Left cardiac atrium (tissue), 4 donors: ENCODE data around the gene GABBR1. TPM values are rescaled to one million over a fixed set of nuclear protein-coding genes. Genes with fewer than 3 reads are reported as not detected.
"Not testable (repeated sequence)": the region's sequence is repeated elsewhere in the genome, so short reads cannot be mapped to it uniquely, and the experiment has no call there.

Experiments
- ATAC-seq, 2 donors: fragments of 200-7000 bp; cut with Tn5 transposase; one replicate each; pipeline ENCODE4 v1.9.1; 2020; ENCODE audit warnings: mild to moderate bottlenecking in 2 of 2, moderate library complexity in 2 of 2
- DNase-seq: peaks from one replicate; pipeline ENCODE4 v3.0.0-alpha.2; 2020
- intact Hi-C, 2 donors: fragments of 100-400 bp; cut with DNase I; formaldehyde crosslinking; loops; one replicate each; pipeline versions ENCODE4 v1.14.1 to v1.15.1; 2022 to 2023
- long read RNA-seq: library from polyadenylated mRNA; unstranded; transcript quantifications from one replicate; pipeline ENCODE4 v2.0.0, GENCODE V29; 2021
- total RNA-seq, 2 donors: library from RNA; stranded (reverse); fragmentation: NEBNext Ultra II Directional; extraction: Animal tissue kit (Norgen Biotek cat#: 25700); gene quantifications; one replicate each; pipeline ENCODE4 v1.2.1, GENCODE V29; 2021
- donor health status: DM: no; HTN: yes; CAD: no.
- donor health status: DM: no; HTN: yes; CAD: no; lungs with severe emphysema.
- donor health status: DM: yes; HTN: yes; CAD: no.
- donor health status: Dilated cardiomyopathy.

GABBR1 gene
- total RNA-seq, result 10 to 100 TPM; 22.4 to 32.7 TPM
- long read RNA-seq, partial matches to known transcripts, result 3 of 12 reads
- long read RNA-seq, other reads (novel, unspliced or antisense), result 8 of 12 reads

DNA sequence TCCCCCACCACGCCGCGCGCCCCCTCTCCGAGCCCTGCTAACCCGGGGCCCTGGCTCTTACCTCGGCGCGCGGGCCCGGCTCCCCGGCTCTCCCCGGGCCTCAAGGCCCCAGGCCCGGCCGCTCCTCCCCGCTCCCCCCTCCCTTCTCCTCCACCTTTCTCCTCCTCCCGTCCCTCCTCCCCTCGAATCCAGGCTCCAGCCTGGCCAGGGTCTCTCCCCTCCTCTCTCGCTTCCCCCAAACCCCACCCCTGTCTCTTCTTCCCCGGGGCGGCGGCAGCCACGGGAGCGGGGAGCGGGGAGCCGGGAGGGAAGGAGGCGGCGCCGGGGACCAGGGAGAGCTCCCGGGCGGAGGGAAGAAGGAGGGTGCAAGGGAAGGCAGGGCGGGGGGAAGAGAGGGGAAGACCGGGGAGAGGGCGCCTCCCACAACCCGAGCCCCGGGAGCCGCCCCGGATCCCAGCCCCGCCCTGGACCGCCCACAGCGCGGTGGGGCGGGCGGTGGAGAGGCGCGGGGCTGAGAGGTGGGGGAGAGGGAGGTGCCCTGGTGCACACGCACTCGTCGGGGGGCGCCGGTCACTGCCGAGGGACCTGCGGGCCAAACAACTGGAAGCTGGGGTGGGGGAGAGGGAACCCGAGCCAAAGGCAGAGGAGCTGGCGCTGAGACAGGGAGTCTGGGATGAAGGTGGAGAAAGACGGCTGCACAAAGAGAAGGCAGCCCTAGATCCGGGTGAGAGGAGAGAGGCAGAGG lies at the start of gene GABBR1:
TSS of gene GABBR1 (minus strand) at position 395 of the 745 bp plus-strand sequence. CDS start 798 bp downstream, outside the sequence.
- ATAC-seq (peak; percentile 94 to 96), DNase-seq (peak; percentile 90)
- intact Hi-C loops, result no loop called here

DNA sequence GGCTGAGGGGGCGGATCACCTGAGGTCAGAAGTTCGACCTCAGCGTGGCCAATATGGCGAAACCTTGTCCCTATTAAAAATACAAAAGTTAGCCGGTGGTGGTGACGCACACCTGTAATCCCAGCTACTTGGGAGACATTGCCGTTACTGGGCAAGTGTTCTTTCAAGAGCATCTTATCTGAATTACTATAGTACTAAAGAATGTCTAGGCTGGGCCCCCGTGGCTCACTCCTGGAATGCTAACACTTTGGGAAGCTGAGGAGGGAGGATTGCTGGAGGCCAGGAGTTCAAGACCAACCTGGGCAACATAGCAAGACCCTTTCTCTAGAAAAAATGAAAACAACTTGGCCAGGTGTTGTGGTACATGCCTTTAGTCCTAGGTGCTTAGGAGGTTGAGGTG lies 48.8 kb upstream of the GABBR1 start:
- intact Hi-C loops, result no loop called here

DNA sequence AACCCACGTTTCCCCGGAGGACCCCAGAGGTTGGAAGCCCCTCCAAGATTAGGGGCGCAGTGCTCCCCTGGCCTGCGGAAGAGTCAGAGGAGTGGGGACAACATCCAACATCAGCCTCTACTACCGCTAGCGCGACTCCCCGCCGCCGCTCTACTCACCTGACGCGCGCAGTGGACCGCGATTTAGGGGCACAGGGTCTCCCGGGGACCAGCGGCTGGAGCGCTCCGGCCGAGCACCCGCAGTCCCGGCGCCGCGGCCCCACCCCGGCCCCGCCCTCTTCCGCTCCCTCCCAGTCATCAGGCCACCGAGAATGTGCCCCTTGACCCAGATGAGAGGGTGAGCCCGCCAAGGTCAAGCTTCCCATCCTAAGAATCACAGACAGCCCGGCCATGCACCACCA lies 47.9 kb upstream of the GABBR1 start, which contains the start of gene ZFP57:
TSS of gene ZFP57 (minus strand) at position 249 of the 400 bp plus-strand sequence. CDS start 4,149 bp downstream, outside the sequence.
- intact Hi-C loops, result no loop called here
- ATAC-seq, result no peak
- no peak for DNase-seq

More for the DNA sequence above, 48.8 kb upstream of the GABBR1 start:
- DNase-seq (no peak), ATAC-seq (no peak)

DNA sequence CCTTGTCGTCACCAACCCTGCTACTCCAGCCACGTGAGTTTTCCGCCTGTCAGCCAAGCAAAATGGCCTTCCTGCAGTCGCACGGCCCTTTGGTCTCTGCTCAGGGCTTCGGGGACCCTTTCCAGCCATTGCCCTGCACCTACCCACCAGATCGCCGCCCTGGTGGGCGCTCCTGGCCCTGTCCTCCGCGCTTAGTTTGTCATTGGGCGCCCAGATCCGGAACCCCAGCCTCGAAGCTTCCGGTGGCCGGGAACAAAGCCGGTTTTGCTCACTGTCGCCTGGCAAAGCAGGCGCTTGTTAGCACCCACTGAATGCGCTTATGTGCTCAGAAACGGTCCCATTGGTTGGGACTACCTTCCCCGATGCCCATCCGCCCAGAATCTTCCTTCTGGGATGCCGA lies 47.4 kb upstream of the GABBR1 start:
- ATAC-seq (no peak), DNase-seq (no peak)
- intact Hi-C loops, result no loop called here

DNA sequence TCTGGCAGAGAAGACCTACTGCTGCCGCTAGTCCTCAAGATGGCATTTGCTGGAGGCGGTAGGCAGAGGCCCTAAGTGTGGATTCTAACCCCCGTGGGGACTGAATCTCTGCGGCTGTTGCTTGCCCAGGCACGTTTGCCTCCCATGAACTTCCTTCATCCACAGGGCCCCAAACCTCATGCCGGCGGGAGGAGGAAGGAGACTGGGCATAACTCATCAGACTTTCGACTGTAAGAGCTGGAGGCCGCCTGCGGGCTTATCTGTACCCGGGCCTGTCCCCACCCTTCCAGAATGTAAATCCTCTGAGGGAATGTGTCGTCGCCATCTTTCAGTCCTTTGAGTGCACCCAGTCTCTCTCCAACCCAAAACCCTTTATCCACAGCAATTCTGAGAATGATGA lies 47.0 kb upstream of the GABBR1 start:
- DNase-seq, result no peak
- intact Hi-C loops, result no loop called here
- no peak for ATAC-seq

DNA sequence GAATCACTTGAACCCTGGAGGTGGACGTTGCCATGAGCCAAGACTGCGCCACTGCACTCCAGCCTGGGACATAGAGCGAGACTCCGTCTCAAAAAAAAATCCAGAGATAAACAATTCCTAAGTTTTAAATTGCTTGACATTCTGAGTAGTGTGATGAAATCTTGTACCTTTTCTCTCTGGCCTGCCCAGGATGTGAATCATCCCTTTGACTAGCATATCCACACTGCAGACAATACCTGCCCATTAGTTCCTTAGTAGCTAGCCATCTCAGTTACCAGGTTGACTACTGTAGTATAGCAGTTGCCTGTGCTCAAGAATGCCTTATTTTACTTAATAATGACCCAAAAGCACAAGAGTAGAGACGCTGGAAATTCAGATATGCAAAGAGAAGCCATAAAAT lies 45.1 kb upstream of the GABBR1 start:
- ATAC-seq, result no peak
- DNase-seq, result no peak
- intact Hi-C loops, result no loop called here

DNA sequence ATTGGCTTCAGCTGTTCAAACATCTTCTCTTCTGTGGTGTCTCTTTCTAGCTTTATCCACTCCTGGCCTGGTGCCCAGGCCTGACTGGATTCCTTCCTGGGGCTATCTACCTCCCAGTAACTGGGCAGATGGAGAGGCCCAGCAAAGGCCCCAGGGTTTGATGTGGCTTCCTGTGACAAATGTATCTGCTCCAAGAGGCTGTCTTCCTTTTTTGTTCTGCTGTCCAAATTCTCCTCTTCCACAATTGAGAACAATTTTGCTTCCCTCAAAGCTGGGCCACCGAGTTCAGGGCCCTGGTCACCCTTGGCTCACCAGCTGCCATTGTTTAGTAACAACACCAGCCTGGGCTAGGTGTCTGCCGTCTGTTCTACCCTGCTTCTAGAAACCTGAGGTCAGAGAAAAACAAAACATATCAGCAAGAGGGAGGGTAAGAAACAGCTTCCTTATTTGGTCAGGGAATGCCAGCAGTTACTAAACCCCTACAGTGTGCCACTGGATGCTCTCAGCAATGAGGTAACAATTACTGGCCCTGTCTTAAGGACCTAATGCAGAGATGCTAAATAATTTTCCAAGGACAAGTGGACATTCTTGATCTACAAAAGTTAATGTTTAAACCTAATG lies 44.1 kb upstream of the GABBR1 start:
- intact Hi-C loops, result no loop called here
- no peak for DNase-seq
- ATAC-seq, result peak in 1 of 2 donors; percentile 43

DNA sequence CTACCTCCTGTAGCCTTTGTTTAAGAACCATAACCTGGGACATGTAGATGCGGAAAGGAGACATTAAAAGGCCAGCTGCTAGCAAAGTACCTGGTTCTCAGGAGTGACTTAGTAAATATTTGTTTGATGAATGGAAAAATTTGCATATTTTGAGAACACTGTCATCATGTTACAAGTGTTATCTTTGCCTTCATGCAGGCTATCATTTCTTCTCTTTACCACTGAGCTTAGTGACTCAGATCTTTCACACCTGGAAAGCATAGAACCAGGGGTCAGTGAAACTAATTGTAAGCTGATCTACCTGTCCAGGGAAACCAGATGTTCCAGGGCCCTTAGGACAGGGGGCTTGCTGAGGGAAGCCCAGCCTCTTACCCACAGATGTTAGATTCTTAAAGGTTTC lies 42.6 kb upstream of the GABBR1 start:
- intact Hi-C loops, result no loop called here
- ATAC-seq (no peak), DNase-seq (no peak)

DNA sequence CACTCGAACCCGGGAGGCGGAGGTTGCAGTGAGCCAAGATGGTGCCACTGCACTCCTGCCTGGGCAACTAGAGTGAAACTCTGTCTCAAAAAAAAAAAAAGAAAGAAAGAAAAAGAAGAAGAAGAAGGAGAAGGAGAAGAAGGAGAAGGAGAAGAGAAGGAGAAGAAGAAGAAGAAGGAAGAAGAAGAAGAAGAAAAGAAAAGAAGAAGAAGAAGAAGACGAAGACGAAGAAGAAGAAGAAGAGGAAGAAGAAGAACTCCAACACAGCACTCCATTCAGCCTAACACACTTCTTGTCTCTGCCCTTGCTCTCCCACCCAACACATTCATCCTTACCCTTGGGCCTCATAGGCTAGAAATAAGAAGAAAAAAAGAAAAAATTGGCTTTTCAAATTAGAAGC lies 41.0 kb upstream of the GABBR1 start:
- intact Hi-C loops, result no loop called here
- DNase-seq (no peak), ATAC-seq (no peak)

DNA sequence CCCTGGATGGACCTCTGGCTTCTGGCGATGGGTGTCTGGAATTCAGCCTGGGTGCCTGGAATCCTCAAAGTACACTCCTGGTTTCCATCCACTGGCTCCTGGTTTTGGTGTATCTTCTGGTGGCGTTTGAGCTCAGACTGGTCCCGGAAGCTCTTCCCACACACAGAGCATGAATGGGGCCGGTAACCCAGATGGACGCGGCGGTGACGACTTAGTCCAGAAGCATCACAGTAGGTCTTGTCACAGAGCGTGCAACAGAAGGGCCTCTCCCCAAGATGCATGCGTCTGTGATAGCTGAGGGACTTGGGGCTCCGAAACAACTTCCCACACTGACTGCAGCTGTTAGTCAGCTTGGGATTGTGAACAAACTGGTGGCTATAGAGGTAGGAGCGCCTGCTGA lies 40.2 kb upstream of the GABBR1 start:
- DNase-seq (no peak), ATAC-seq (no peak)
- intact Hi-C loops, result no loop called here

DNA sequence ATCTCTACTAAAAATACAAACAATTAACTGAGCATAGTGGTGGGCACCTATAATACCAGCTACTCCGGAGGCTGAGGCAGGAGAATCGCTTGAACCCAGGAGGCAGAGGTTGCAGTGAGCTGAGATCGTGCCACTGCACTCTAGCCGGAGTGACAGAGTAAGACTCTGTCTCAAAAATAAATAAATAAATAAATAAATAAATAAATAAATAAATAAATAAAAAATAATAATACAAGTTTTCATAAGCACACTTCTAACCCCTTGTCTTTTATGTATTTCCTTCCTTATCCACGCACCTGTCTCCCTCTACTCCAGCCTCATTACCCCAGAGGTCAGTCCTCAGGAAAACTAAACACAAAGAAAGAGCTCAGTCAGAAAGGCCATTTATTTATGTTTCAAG lies 39.1 kb upstream of the GABBR1 start:
- intact Hi-C loops, DNase-seq, ATAC-seq: not testable (repeated sequence)

DNA sequence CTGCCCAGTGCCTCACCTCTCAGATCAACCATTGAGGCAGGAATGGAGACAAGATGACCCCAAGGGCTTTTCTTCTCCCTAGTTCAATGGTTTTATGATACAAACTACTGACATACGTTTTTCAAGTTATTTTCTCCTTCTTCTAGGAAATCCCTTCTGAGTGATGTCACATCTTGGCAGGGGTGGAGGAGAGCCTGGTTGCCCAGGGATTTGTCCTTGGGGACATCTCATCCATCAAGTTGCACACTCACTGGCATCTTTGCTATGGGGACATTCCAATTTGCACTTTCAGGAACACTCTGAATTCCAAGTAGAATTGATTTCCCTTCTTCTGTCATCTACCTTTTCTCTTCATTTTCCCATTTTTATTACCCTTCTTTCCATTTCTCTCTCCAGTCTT lies 38.0 kb upstream of the GABBR1 start:
- no peak for DNase-seq
- intact Hi-C loops, result no loop called here
- ATAC-seq, result no peak

DNA sequence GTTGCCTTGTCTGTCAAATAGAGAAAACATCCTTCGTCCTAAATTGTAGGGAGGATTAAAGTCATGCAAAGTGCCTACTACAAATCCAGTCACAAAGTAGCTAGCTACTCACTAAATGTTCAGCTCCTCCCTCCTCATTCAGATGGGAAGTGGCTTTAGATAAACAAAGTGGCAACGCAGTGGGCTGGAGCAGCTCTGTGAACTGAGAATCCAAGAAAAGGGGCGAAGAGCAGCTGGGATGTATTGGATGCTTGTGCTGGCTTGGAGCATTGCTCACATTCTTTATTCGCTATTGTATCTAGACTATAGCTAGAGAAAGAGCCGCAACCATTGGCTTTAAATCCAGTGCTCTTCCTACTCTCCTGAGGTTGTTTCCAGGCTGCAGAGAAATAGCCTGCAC lies 34.2 kb upstream of the GABBR1 start:
- DNase-seq (no peak), ATAC-seq (no peak)
- intact Hi-C loops, result no loop called here

DNA sequence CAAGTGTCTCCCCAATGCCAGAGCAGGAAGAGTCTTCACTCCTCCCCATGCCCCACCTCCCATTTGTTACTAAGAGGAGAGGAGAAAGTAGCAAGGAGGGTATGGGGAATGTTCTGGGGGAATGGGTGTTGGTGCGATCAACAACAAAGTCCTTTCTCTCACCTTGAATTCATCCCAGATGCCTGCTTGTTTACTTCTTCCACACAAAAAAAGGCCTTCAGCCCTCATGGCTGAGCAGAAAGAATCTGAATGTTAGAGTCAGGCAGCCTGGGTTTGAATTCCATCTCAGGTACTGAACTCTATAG lies 33.8 kb upstream of the GABBR1 start:
- ATAC-seq (no peak), DNase-seq (no peak)
- intact Hi-C loops, result no loop called here

DNA sequence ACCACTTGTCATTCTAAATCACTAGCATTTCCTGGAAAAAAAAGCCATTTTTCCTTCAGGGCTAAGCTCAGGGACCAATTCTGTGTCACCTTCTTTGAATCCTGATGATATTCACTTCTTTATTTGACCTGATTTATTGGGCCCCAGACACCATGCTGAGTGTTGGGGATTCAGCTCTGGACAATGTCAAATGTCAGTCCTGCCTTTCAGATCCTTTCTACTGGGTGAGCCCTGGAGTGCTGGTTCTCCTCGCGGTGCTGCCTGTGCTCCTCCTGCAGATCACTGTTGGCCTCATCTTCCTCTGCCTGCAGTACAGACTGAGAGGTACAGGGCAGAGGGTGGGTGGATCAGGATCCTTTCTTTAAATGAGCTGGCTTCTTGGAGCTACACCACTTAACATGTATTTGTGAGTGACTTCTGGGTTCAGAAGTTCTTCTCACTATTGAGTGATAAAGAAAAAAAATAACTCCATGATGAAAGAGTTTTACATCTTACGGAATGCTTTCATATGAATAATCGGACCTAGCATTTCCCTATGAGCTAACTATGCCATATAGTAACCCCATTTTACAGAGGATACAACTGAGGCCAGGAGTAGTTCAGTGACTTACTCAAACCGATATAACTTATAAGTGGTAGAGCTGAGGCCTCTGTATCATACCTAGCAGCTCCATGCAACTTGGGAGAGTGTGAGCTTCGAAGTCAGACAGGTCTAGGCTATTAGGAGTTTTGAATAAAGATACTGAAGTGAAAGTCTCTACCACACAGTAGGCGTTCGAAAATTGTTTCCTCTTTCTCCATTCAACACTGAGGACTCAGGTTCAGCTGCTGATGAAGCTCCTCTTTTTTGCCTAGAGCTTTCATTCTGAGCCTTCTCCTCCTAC lies 33.2 kb upstream of the GABBR1 start:
- intact Hi-C loops, result no loop called here
- no peak for DNase-seq
- peak; percentile 24 to 53 for ATAC-seq

DNA sequence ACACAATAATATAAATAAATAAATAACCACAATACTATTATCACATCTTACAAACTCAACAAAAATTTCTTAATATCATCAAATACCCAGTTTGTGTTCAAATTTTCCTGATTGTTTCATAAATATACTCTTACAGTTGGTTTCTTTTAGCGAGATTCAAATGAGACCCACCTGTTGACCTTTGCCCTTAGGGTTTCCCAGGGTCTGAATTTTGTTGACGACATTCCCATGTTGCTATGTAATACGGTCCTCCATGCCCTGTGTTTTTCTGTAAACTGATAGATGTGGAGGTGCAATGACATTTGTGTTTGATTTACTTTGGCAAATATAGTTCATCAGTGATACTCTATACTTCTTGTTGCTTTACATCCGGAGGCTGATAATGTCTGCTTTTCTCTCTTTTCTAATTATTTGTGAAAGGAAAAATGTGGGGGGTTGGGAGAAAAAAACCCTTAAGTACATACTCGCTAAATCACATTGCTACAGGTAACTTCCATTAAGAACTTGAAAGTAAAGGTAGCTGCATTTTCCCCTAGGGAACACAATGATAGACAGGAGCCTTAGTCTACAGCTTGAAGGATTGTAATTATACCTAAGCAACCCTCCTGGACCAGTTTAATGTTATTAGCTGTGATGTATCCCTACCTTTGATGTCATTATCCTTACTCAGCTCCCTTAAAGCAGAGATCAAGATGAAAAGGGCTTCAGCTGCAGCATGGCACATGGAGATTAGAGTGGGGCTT lies 30.5 kb upstream of the GABBR1 start:
- DNase-seq (no peak), ATAC-seq (no peak)
- intact Hi-C loops, result no loop called here

DNA sequence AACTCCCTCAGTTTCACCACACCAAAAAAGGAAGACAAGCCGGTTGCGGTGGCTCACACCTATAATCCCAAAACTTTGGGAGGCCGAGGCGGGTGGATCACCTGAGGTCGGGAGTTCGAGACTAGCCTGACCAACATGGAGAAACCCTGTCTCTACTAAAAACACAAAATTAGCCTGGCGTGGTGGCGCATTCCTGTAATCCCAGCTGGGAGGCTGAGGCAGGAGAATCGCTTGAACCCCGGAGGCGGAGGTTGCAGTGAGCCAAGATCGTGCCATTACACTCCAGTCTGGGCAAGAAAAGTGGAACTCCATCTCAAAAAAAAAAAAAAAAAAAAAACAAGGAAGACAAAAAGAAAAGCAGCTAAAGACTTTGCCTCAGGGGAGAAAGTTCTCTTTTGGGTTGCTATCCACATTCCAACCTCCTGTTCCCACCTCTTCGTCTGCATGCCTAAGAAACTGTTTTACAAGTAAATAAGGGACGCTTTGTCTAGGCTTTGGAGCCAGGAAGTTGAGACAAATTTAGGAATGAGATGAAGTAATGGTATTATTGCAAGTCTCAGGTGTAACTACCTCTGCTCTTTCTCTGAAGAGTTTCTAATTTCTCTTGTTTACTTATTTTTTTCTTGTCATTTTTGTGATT lies 28.6 kb upstream of the GABBR1 start:
- intact Hi-C loops, ATAC-seq, DNase-seq: not testable (repeated sequence)

DNA sequence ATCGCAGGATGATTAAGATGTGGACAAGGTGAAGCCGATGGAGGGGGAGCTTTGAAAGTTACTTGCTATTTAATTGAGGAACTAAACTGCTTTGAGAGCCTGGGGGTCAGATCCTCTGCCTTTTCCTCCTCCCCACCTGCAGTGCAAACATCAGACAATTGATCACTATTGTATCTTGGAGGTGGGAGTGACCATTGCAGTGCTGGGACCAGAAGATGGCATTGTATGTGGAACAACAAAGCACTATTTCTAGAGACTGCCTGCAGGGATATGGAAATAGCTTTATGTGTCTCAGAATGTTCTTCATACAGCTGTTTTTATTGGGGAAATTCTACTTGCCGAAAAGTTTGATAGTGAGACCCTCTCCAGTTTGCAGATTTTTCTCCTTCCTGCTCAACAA lies 28.1 kb upstream of the GABBR1 start:
- DNase-seq (no peak), ATAC-seq (no peak)
- intact Hi-C loops, result no loop called here

DNA sequence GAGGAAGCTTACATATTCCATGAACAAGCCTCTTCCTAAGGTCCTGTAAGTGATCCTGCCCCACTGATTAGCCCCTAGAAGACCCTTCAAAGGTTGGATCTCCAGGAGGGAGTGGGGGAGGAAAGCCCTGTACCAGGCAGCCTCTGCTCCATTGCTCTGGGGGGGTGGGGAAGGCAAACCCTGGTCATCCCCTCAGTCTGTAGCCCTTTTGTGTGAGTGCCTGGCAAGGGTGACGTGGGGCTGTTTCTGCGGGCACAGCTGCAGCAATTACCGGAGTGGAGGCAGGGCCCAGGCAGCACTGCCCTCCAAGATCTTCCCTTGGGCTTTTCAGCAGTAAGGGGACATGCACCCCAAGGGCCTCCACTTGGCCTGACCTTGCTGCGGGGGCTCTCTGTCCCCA lies 23.8 kb upstream of the GABBR1 start, which contains the start of gene MOG:
TSS of gene MOG (plus strand) at position 295 of the 400 bp plus-strand sequence. CDS start 118 bp downstream, outside the sequence.
- peak in 1 of 2 donors; percentile 40 for ATAC-seq
- intact Hi-C loops, result no loop called here
- no peak for DNase-seq
